CD4-positive, alpha-beta memory T cell (primary cell): ENCODE measurements around the gene DRD5. TPM values are rescaled to one million over a fixed set of nuclear protein-coding genes. Genes with fewer than 3 reads are reported as not detected.
"Not testable (repeated sequence)": the region's sequence is repeated elsewhere in the genome, so short reads cannot be mapped to it uniquely, and the experiment has no call there.

ENCODE experiments used
- CTCF ChIA-PET: fragments of 350-600 bp; sonication (Branson Sonifier 250); formaldehyde crosslinking; loops from one replicate; lab custom pipeline; 2021; ENCODE audit warnings: inconsistent platforms; ENCODE audit not compliant: partially characterized antibody; lab: Charles Lee
- POLR2A ChIA-PET: fragments of 350-600 bp; sonication (Branson Sonifier 250); formaldehyde crosslinking; loops from one replicate; lab custom pipeline; 2021; ENCODE audit not compliant: partially characterized antibody; lab: Charles Lee
- DNase-seq, 5 donors: peaks; one replicate each; pipeline versions ENCODE4 v3.0.0 to v3.0.0-alpha.2; 2020 to 2022; ENCODE audit warnings: mixed read lengths in 1 of 5
- H3K27ac ChIP-seq: one replicate; pipeline ENCODE4 v1.7.0; 2013; ENCODE audit warnings: low read depth, low read length
- H3K27me3 ChIP-seq: 2 replicates; pipeline ENCODE4 v1.7.0; 2013; ENCODE audit warnings: mild to moderate bottlenecking, low read length, moderate library complexity; ENCODE audit not compliant: insufficient read depth
- H3K36me3 ChIP-seq: 2 replicates; pipeline ENCODE4 v1.7.0; 2013; ENCODE audit warnings: mild to moderate bottlenecking, low read length, moderate library complexity; ENCODE audit not compliant: insufficient read depth
- H3K4me1 ChIP-seq: 2 replicates; pipeline ENCODE4 v1.7.0; 2013; ENCODE audit warnings: mild to moderate bottlenecking, low read length, moderate library complexity; ENCODE audit not compliant: insufficient read depth
- H3K4me3 ChIP-seq, 2 donors: one replicate each; pipeline ENCODE4 v1.7.0; 2013; ENCODE audit warnings: low read length in 2 of 2, mild to moderate bottlenecking in 1 of 2
- H3K9me3 ChIP-seq, 2 donors: one replicate each; pipeline ENCODE4 v1.7.0; 2013; ENCODE audit warnings: low read length in 2 of 2, control low read depth in 1 of 2; ENCODE audit not compliant: control insufficient read depth in 1 of 2
- H3K27ac Mint-ChIP-seq, 7 donors: one replicate each; pipeline ENCODE4 v1.8.0; 2020 to 2021; ENCODE audit warnings: mixed read lengths in 7 of 7, mild to moderate bottlenecking in 6 of 7, inconsistent platforms in 3 of 7, moderate library complexity in 3 of 7
- H3K27me3 Mint-ChIP-seq, 2 donors: one replicate each; pipeline ENCODE4 v1.8.0; 2020 to 2021; ENCODE audit warnings: mixed read lengths in 2 of 2
- H3K36me3 Mint-ChIP-seq, 2 donors: one replicate each; pipeline ENCODE4 v1.8.0; 2020 to 2021; ENCODE audit warnings: mixed read lengths in 2 of 2, inconsistent platforms in 1 of 2, mild to moderate bottlenecking in 1 of 2
- H3K4me1 Mint-ChIP-seq, 4 donors: one replicate each; pipeline ENCODE4 v1.8.0; 2020 to 2021; ENCODE audit warnings: mixed read lengths in 4 of 4, mild to moderate bottlenecking in 1 of 4
- H3K4me3 Mint-ChIP-seq, 8 donors: one replicate each; pipeline ENCODE4 v1.8.0; 2020 to 2021; ENCODE audit warnings: mixed read lengths in 8 of 8, mild to moderate bottlenecking in 7 of 8, moderate library complexity in 6 of 8, inconsistent platforms in 3 of 8
- H3K9me3 Mint-ChIP-seq, 8 donors: one replicate each; pipeline ENCODE4 v1.8.0; 2020 to 2021; ENCODE audit warnings: mixed read lengths in 8 of 8, mild to moderate bottlenecking in 5 of 8, inconsistent platforms in 3 of 8, moderate library complexity in 1 of 8
- intact Hi-C: fragments of 100-400 bp; cut with micrococcal nuclease; formaldehyde crosslinking; loops from one replicate; pipeline ENCODE4 v1.15.1; 2023
- polyA plus RNA-seq, 2 donors: library from polyadenylated mRNA; unstranded; fragments of 300-500 nt; fragmentation: Illumina TruSeq; gene quantifications; one replicate each; pipeline ENCODE4 v1.2.3, GENCODE V29; 2021
- total RNA-seq, 2 experiments: library from RNA; stranded (reverse); gene quantifications; one replicate each; pipeline ENCODE4 v1.2.3, GENCODE V29; 2021

The DRD5 gene
- total and polyA plus RNA-seq, 4 experiments from 2014 or later, result not detected

GRCh38 chr4:9785891-9786290 is 4.5 kb downstream of the DRD5 start:
- H3K27ac Mint-ChIP-seq, H3K27me3 ChIP-seq, H3K4me1 Mint-ChIP-seq, H3K36me3 Mint-ChIP-seq, H3K9me3 Mint-ChIP-seq, POLR2A ChIA-PET, H3K4me3 ChIP-seq, H3K9me3 ChIP-seq, H3K4me3 Mint-ChIP-seq, H3K4me1 ChIP-seq, H3K27ac ChIP-seq, intact Hi-C loops, CTCF ChIA-PET, H3K36me3 ChIP-seq, DNase-seq: not testable (repeated sequence)
- H3K27me3 Mint-ChIP-seq, result peaks cover 19 to 27% of the 10 kb centered on the region in 2 donors

GRCh38 chr4:9792381-9792780 is 10.9 kb downstream of the DRD5 start:
- no peak overlapping the region for H3K27ac Mint-ChIP-seq
- Histone ChIP-seq H3K4me3 (no peak overlapping the region), H3K9me3 (no peaks in the 10 kb centered on the region), H3K4me1 (no peaks in the 10 kb centered on the region), H3K36me3 (no peaks in the 10 kb centered on the region), H3K27ac (no peak overlapping the region), H3K27me3 (no peaks in the 10 kb centered on the region)
- no peak for DNase-seq
- peaks cover 15 to 17% of the 10 kb centered on the region in 2 donors for H3K27me3 Mint-ChIP-seq
- H3K4me3 Mint-ChIP-seq, result no peak overlapping the region
- H3K4me1 Mint-ChIP-seq, result no peaks in the 10 kb centered on the region
- no peaks in the 10 kb centered on the region for H3K36me3 Mint-ChIP-seq
- intact Hi-C loops, result no loop called here
- ChIA-PET CTCF (no interaction called here), POLR2A (no interaction called here)
- H3K9me3 Mint-ChIP-seq, result peaks cover 0 to 8% (median 5%) of the 10 kb centered on the region in 8 donors

GRCh38 chr4:9796641-9797040 is 15.2 kb downstream of the DRD5 start:
- intact Hi-C loops, CTCF ChIA-PET, H3K36me3 Mint-ChIP-seq, H3K27ac Mint-ChIP-seq, H3K36me3 ChIP-seq, H3K4me3 Mint-ChIP-seq, H3K4me1 Mint-ChIP-seq, H3K9me3 ChIP-seq, H3K4me1 ChIP-seq, POLR2A ChIA-PET, DNase-seq, H3K4me3 ChIP-seq, H3K9me3 Mint-ChIP-seq, H3K27ac ChIP-seq, H3K27me3 ChIP-seq: not testable (repeated sequence)
- peaks cover 12 to 14% of the 10 kb centered on the region in 2 donors for H3K27me3 Mint-ChIP-seq

- peaks cover 11 to 16% of the 10 kb centered on the region in 2 donors for H3K27me3 Mint-ChIP-seq
- ChIA-PET CTCF (interaction anchor here (1.0 kb wide), 1 partner anchor 39 kb away, joined by 3 read pairs; no protein-coding TSS in a partner anchor), POLR2A (no interaction called here)
- H3K4me3 Mint-ChIP-seq, result no peak overlapping the region
- H3K4me3 ChIP-seq, result no peak overlapping the region
- no peak overlapping the region for H3K27ac Mint-ChIP-seq
- no peaks in the 10 kb centered on the region for H3K36me3 ChIP-seq
- no peak overlapping the region for H3K27ac ChIP-seq
- H3K9me3 Mint-ChIP-seq, result peaks cover 0 to 6% (median 0%) of the 10 kb centered on the region in 8 donors
- H3K4me1 Mint-ChIP-seq, result no peaks in the 10 kb centered on the region
- no peaks in the 10 kb centered on the region for H3K27me3 ChIP-seq
- no peaks in the 10 kb centered on the region for H3K36me3 Mint-ChIP-seq
- intact Hi-C loops, result no loop called here
- DNase-seq, result no peak
- H3K9me3 ChIP-seq, result no peaks in the 10 kb centered on the region
- no peaks in the 10 kb centered on the region for H3K4me1 ChIP-seq
Observed at GRCh38 chr4:9800848-9801247, 19.4 kb downstream of the DRD5 start.

- H3K27ac ChIP-seq, result no peak overlapping the region
- no peaks in the 10 kb centered on the region for H3K9me3 ChIP-seq
- Mint-ChIP-seq H3K36me3 (no peaks in the 10 kb centered on the region), H3K4me3 (no peak overlapping the region), H3K9me3 (peaks cover 0 to 2% (median 0%) of the 10 kb centered on the region in 8 donors), H3K27ac (no peak overlapping the region), H3K27me3 (peaks cover 3 to 7% of the 10 kb centered on the region in 2 donors), H3K4me1 (no peaks in the 10 kb centered on the region)
- H3K4me1 ChIP-seq, result no peaks in the 10 kb centered on the region
- CTCF ChIA-PET, result no interaction called here
- H3K27me3 ChIP-seq, result no peaks in the 10 kb centered on the region
- DNase-seq, result no peak
- H3K36me3 ChIP-seq, result no peaks in the 10 kb centered on the region
- H3K4me3 ChIP-seq, result no peak overlapping the region
- intact Hi-C loops, result no loop called here
- POLR2A ChIA-PET, result no interaction called here
Observed at GRCh38 chr4:9804918-9805317, 23.5 kb downstream of the DRD5 start.

GRCh38 chr4:9808077-9808476 is 26.6 kb downstream of the DRD5 start:
- no peaks in the 10 kb centered on the region for H3K9me3 ChIP-seq
- CTCF ChIA-PET, result no interaction called here
- H3K4me1 ChIP-seq, result no peaks in the 10 kb centered on the region
- Mint-ChIP-seq H3K9me3 (peaks cover 0 to 4% (median 0%) of the 10 kb centered on the region in 8 donors), H3K36me3 (no peaks in the 10 kb centered on the region), H3K4me3 (peak overlapping the region in 1 of 8 donors; percentile 26), H3K27ac (no peak overlapping the region), H3K4me1 (no peaks in the 10 kb centered on the region), H3K27me3 (peaks cover 5 to 9% of the 10 kb centered on the region in 2 donors)
- intact Hi-C loops, result no loop called here
- POLR2A ChIA-PET, result no interaction called here
- H3K36me3 ChIP-seq, result no peaks in the 10 kb centered on the region
- no peaks in the 10 kb centered on the region for H3K27me3 ChIP-seq
- H3K27ac ChIP-seq, result no peak overlapping the region
- no peak overlapping the region for H3K4me3 ChIP-seq
- DNase-seq, result no peak

GRCh38 chr4:9811806-9812205 is 30.4 kb downstream of the DRD5 start:
- H3K27ac Mint-ChIP-seq, result no peak overlapping the region
- peaks cover 7 to 16% of the 10 kb centered on the region in 2 donors for H3K27me3 Mint-ChIP-seq
- Histone ChIP-seq H3K36me3 (no peaks in the 10 kb centered on the region), H3K9me3 (no peaks in the 10 kb centered on the region), H3K4me3 (no peak overlapping the region), H3K27ac (no peak overlapping the region), H3K27me3 (no peaks in the 10 kb centered on the region), H3K4me1 (no peaks in the 10 kb centered on the region)
- peaks cover 0 to 4% (median 0%) of the 10 kb centered on the region in 8 donors for H3K9me3 Mint-ChIP-seq
- ChIA-PET CTCF (no interaction called here), POLR2A (no interaction called here)
- H3K4me1 Mint-ChIP-seq, result no peaks in the 10 kb centered on the region
- no peaks in the 10 kb centered on the region for H3K36me3 Mint-ChIP-seq
- intact Hi-C loops, result no loop called here
- H3K4me3 Mint-ChIP-seq, result no peak overlapping the region
- DNase-seq, result no peak
